NT2/D1 (cell line): ENCODE results near the gene GORASP1.

Experiments used
- SUZ12 ChIP-seq: IDR thresholded peaks from 2 replicates; pipeline ENCODE4 v1.6.1; 2011; ENCODE audit not compliant: insufficient read length, insufficient read depth; ENCODE audit errors: extremely low read depth
- YY1 ChIP-seq: IDR thresholded peaks from 2 replicates; pipeline ENCODE4 v1.6.1; 2011; ENCODE audit not compliant: insufficient read length, insufficient read depth
- ZNF274 ChIP-seq: IDR thresholded peaks from 2 replicates; pipeline ENCODE4 v1.6.1; 2011; ENCODE audit warnings: mild to moderate bottlenecking, low read depth, low read length

GRCh38 chr3:39126532-39127071 is 19.2 kb upstream of the GORASP1 start:
- TF ChIP-seq YY1 = no peak
- no peak for TF ChIP-seq ZNF274
- TF ChIP-seq SUZ12 = no peak
